Right atrium auricular region (tissue), 2 donors: ENCODE data around the gene SNAP29. TPM values are rescaled to one million over a fixed set of nuclear protein-coding genes. Genes with fewer than 3 reads are reported as not detected.

Experiments
- DNase-seq: peaks from one replicate; pipeline ENCODE4 v3.0.0-alpha.2; 2019; ENCODE audit warnings: low spot score
- H3K27ac ChIP-seq, 2 donors: fragments of 200-600 bp; sonication (generic); 1 replicate in 1 of 2; 2 replicates in 1 of 2; pipeline ENCODE4 v1.5.1; 2016 to 2019
- H3K27me3 ChIP-seq, 2 donors: fragments of 200-600 bp; sonication (generic); one replicate each; pipeline versions ENCODE4 v1.5.1 to v1.6.0; 2017 to 2019
- H3K36me3 ChIP-seq: fragments of 200-600 bp; sonication (generic); one replicate; pipeline ENCODE4 v1.5.1; 2016
- H3K4me1 ChIP-seq, 2 donors: fragments of 200-600 bp; sonication (generic); one replicate each; pipeline versions ENCODE4 v1.5.1 to v1.6.0; 2017 to 2019
- H3K4me3 ChIP-seq, 2 donors: fragments of 200-600 bp; sonication (generic); 1 replicate in 1 of 2; 2 replicates in 1 of 2; pipeline ENCODE4 v1.5.1; 2017 to 2019; ENCODE audit warnings: mild to moderate bottlenecking in 1 of 2, moderate library complexity in 1 of 2
- H3K9me3 ChIP-seq, 2 donors: fragments of 200-600 bp; sonication (generic); one replicate each; pipeline ENCODE4 v1.5.1; 2019
- CTCF ChIP-seq, 2 donors: fragments of 200-600 bp; sonication (generic); IDR thresholded peaks; one replicate each; pipeline ENCODE4 v1.5.1; 2019; ENCODE audit warnings: antibody characterized with exemption in 2 of 2
- total RNA-seq, 2 donors: library from RNA; depleted of rRNA; stranded (reverse); fragments of >200 nt; gene quantifications; one replicate each; pipeline ENCODE4 v1.1.0, GENCODE V29; 2016

Gene SNAP29
- total RNA-seq, 2 donors from 2014 or later: 20.8 to 26.0 TPM

DNA sequence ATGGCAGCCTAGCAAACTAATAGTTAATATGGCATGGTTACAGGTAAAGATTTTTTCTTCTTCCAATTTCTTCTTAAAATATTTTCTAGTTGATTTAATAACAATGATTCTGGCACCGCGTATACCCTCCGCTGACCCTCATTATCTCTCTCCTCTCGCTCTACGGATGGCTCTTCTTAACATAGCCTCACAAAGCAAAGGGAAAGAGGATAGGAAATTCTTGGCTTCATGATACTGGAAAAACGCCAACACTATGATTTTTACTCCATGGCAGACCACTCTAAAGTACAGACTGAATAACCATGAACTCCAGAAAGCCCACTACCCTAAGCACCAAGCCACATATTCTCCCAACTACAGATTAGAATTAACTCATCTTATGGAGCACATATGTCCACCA is 6.3 kb upstream of the SNAP29 start:
- Histone ChIP-seq H3K27ac (peak overlapping the region; percentile 4 to 31), H3K4me1 (peaks cover 0 to 42% of the 10 kb centered on the region in 2 donors), H3K36me3 (no peaks in the 10 kb centered on the region), H3K4me3 (no peak overlapping the region), H3K9me3 (no peaks in the 10 kb centered on the region), H3K27me3 (no peaks in the 10 kb centered on the region)
- no peak for TF ChIP-seq CTCF (IDR thresholded peaks at IDR 0.05)
- DNase-seq: no peak

- no peak for TF ChIP-seq CTCF (IDR thresholded peaks at IDR 0.05)
- peaks cover 0 to 46% of the 10 kb centered on the region in 2 donors for H3K4me1 ChIP-seq
- no peak overlapping the region for H3K27ac ChIP-seq
- no peaks in the 10 kb centered on the region for H3K9me3 ChIP-seq
- H3K4me3 ChIP-seq: no peak overlapping the region
- no peak for DNase-seq
- no peaks in the 10 kb centered on the region for H3K27me3 ChIP-seq
- no peaks in the 10 kb centered on the region for H3K36me3 ChIP-seq
Measured at GRCh38 chr22:20853236-20853660, 5.6 kb upstream of the SNAP29 start.

DNA sequence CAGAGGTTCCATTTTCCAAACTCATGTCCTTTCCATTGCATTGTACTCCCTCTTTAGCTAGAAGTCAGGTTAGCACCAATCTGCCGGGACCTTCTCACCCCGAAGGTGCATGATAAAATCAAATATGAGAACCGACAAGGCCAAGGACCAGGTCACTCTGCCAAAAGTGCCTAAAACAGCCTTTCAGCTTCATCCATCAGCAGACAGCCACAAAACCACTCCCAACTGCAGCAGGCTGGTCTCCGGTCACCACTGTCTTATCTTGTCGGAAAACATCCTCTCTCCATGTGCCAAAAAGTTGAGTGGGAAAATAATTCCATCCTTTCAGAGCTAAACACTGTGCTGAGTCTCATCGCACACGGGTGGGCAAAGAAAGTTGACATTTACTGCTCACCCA is 1.6 kb upstream of the SNAP29 start:
- Histone ChIP-seq H3K9me3 (no peaks in the 10 kb centered on the region), H3K27ac (peak overlapping the region; percentile 86 to 95), H3K4me1 (peaks cover 0 to 53% of the 10 kb centered on the region in 2 donors), H3K27me3 (no peaks in the 10 kb centered on the region), H3K4me3 (peak overlapping the region in 1 of 2 donors; percentile 69), H3K36me3 (no peaks in the 10 kb centered on the region)
- no peak for DNase-seq
- TF ChIP-seq CTCF (IDR thresholded peaks at IDR 0.05): no peak

DNA sequence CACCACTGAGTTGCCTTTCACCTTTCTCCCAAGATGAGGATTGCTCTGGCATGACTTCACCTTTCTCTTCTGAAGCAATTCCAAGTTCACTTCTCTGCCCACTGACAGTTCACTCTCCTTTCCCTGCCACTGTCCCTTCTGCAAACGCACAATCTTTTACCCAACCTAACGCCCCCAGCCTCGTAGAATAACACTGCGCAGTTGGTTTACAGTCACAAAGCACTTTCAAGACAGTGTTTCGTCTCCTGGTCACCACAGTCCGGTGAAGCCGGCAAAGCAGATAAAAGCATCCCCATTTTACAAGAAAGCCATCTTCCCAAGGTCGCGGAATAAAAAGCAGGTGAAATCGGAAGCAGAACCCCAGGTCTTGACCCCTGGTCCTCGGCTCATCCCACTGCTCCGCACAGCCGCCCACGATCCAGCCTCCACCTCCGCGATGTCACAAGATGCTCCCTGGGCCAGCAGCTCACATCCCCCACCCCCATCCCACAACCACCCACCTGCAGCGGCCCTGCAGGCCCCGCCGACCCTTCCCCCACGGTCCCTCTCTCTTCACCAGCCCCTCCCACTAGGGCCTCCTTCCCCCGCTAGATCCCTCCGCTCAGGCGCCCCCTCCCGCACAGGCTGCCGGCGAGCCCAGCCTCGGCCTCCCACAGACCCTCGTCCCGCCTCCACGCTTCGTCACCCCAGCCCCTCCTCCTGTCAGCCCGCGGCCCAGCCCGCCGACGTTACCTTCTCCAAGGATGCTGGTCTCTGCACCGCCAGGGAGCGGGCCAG is 781 bp upstream of the SNAP29 start:
- Histone ChIP-seq H3K27me3 (no peaks in the 10 kb centered on the region), H3K36me3 (no peaks in the 10 kb centered on the region), H3K27ac (peak overlapping the region; percentile 86 to 95), H3K9me3 (no peaks in the 10 kb centered on the region), H3K4me3 (peak overlapping the region; percentile 65 to 69), H3K4me1 (peaks cover 0 to 46% of the 10 kb centered on the region in 2 donors)
- TF ChIP-seq CTCF (IDR thresholded peaks at IDR 0.05): no peak
- peak; percentile 86 for DNase-seq

GRCh38 chr22:20859615-20860014 is 808 bp downstream of the SNAP29 start:
- no peak for TF ChIP-seq CTCF (IDR thresholded peaks at IDR 0.05)
- H3K9me3 ChIP-seq: no peaks in the 10 kb centered on the region
- peak overlapping the region; percentile 69 to 90 for H3K4me3 ChIP-seq
- no peak for DNase-seq
- no peaks in the 10 kb centered on the region for H3K36me3 ChIP-seq
- H3K27ac ChIP-seq: peak overlapping the region; percentile 83 to 86
- H3K27me3 ChIP-seq: no peaks in the 10 kb centered on the region
- peaks cover 0 to 44% of the 10 kb centered on the region in 2 donors for H3K4me1 ChIP-seq
